Liver (tissue), 9 donors: Measurements from ENCODE around the gene RLBP1. TPM values are rescaled to one million over a fixed set of nuclear protein-coding genes. Genes with fewer than 3 reads are reported as not detected.

ENCODE experiments used
- DNase-seq: peaks from one replicate; pipeline ENCODE4 v3.0.0-alpha.2; 2017; ENCODE audit warnings: low spot score
- H3K27ac ChIP-seq, 2 donors: one replicate each; pipeline ENCODE4 v1.7.0; 2013; ENCODE audit warnings: inconsistent platforms in 2 of 2, low read length in 2 of 2, control low read depth in 1 of 2, low read depth in 1 of 2, mild to moderate bottlenecking in 1 of 2
- H3K27me3 ChIP-seq, 4 donors: one replicate each; pipeline versions ENCODE4 v1.6.1 to v1.7.0; 2013; ENCODE audit warnings: low read length in 3 of 4, inconsistent platforms in 1 of 4, mild to moderate bottlenecking in 1 of 4, moderate library complexity in 1 of 4; ENCODE audit not compliant: control insufficient read depth in 4 of 4, insufficient read depth in 4 of 4
- H3K36me3 ChIP-seq, 4 donors: one replicate each; pipeline versions ENCODE4 v1.6.1 to v1.7.0; 2013; ENCODE audit warnings: low read length in 3 of 4, mild to moderate bottlenecking in 3 of 4, low read depth in 1 of 4, moderate library complexity in 1 of 4; ENCODE audit not compliant: control insufficient read depth in 4 of 4, insufficient read depth in 3 of 4
- H3K4me1 ChIP-seq, 4 donors: one replicate each; pipeline versions ENCODE4 v1.6.1 to v1.7.0; 2013; ENCODE audit warnings: low read length in 3 of 4, mild to moderate bottlenecking in 3 of 4, moderate library complexity in 1 of 4; ENCODE audit not compliant: control insufficient read depth in 4 of 4, insufficient read depth in 4 of 4
- H3K4me3 ChIP-seq, 3 donors: one replicate each; pipeline versions ENCODE4 v1.6.1 to v1.7.0; 2013; ENCODE audit warnings: low read length in 3 of 3, control low read depth in 1 of 3, low read depth in 1 of 3, mild to moderate bottlenecking in 1 of 3
- H3K9ac ChIP-seq, 2 donors: one replicate each; pipeline ENCODE4 v1.7.0; 2013; ENCODE audit warnings: low read length in 2 of 2, mild to moderate bottlenecking in 2 of 2, moderate library complexity in 2 of 2, control low read depth in 1 of 2, low read depth in 1 of 2
- H3K9me3 ChIP-seq, 4 donors: one replicate each; pipeline versions ENCODE4 v1.6.1 to v1.7.0; 2013; ENCODE audit warnings: low read length in 3 of 4; ENCODE audit not compliant: control insufficient read depth in 4 of 4
- ATF3 ChIP-seq: IDR thresholded peaks from 2 replicates; pipeline ENCODE4 v1.6.1; 2016; ENCODE audit warnings: antibody characterized with exemption
- CTCF ChIP-seq: fragments of 150-350 bp; IDR thresholded peaks from 2 replicates; pipeline ENCODE4 v1.5.1; 2017; ENCODE audit warnings: improper control_type of control experiment, low read depth, low read length; ENCODE audit not compliant: missing input control
- EGR1 ChIP-seq, 2 donors: IDR thresholded peaks; 2 replicates each; pipeline ENCODE4 v1.6.1; 2016 to 2018; ENCODE audit warnings: antibody characterized with exemption in 2 of 2, low read depth in 2 of 2
- FOXA1 ChIP-seq: IDR thresholded peaks from 2 replicates; pipeline ENCODE4 v1.6.1; 2016; ENCODE audit warnings: antibody characterized with exemption
- FOXA2 ChIP-seq: IDR thresholded peaks from 2 replicates; pipeline ENCODE4 v1.6.1; 2016; ENCODE audit warnings: antibody characterized with exemption
- GABPA ChIP-seq, 2 donors: IDR thresholded peaks in 1 of 2; conservative IDR thresholded peaks in 1 of 2; 2 replicates each; pipeline ENCODE4 v1.6.1; 2016; ENCODE audit warnings: antibody characterized with exemption in 2 of 2, mild to moderate bottlenecking in 1 of 2, moderate library complexity in 1 of 2
- HNF4A ChIP-seq, 2 donors: conservative IDR thresholded peaks; 2 replicates each; pipeline ENCODE4 v1.6.1; 2016; ENCODE audit warnings: antibody characterized with exemption in 2 of 2, mild to moderate bottlenecking in 2 of 2
- HNF4G ChIP-seq: IDR thresholded peaks from 2 replicates; pipeline ENCODE4 v1.6.1; 2016; ENCODE audit warnings: antibody characterized with exemption
- JUND ChIP-seq, 2 donors: IDR thresholded peaks; 2 replicates each; pipeline ENCODE4 v1.6.1; 2016; ENCODE audit warnings: antibody characterized with exemption in 2 of 2
- MAX ChIP-seq: IDR thresholded peaks from 2 replicates; pipeline ENCODE4 v1.6.1; 2016; ENCODE audit warnings: antibody characterized with exemption
- NR2F2 ChIP-seq: IDR thresholded peaks from 2 replicates; pipeline ENCODE4 v1.6.1; 2016; ENCODE audit warnings: antibody characterized with exemption
- RAD21 ChIP-seq, 2 donors: IDR thresholded peaks; 2 replicates each; pipeline ENCODE4 v1.6.1; 2016; ENCODE audit warnings: antibody characterized with exemption in 2 of 2, mild to moderate bottlenecking in 2 of 2
- REST ChIP-seq: IDR thresholded peaks from 2 replicates; pipeline ENCODE4 v1.6.1; 2016; ENCODE audit warnings: antibody characterized with exemption, mild to moderate bottlenecking
- RXRA ChIP-seq, 2 donors: IDR thresholded peaks; 2 replicates each; pipeline ENCODE4 v1.6.1; 2017 to 2018; ENCODE audit warnings: antibody characterized with exemption in 2 of 2, mild to moderate bottlenecking in 1 of 2
- SP1 ChIP-seq: IDR thresholded peaks from 2 replicates; pipeline ENCODE4 v1.6.1; 2018; ENCODE audit warnings: antibody characterized with exemption, mild to moderate bottlenecking
- TAF1 ChIP-seq: conservative IDR thresholded peaks from 2 replicates; pipeline ENCODE4 v1.6.1; 2016; ENCODE audit warnings: antibody characterized with exemption, mild to moderate bottlenecking
- YY1 ChIP-seq: IDR thresholded peaks from 2 replicates; pipeline ENCODE4 v1.6.1; 2016; ENCODE audit warnings: antibody characterized with exemption, mild to moderate bottlenecking
- ZBTB33 ChIP-seq: IDR thresholded peaks from 2 replicates; pipeline ENCODE4 v1.6.1; 2016; ENCODE audit warnings: antibody characterized with exemption
- WGBS: extraction: QIAGEN DNeasy Blood & Tissue Kit; methylation state at CpG from one replicate; pipeline ENCODE4 v1.1.7; 2013; 5-methylcytosine and 5-hydroxymethylcytosine counted together
- polyA plus RNA-seq, 2 donors: library from polyadenylated mRNA; stranded (reverse) in 1 of 2; unstranded in 1 of 2; fragments of 200-250 nt in 1 of 2; fragments of >200 nt in 1 of 2; fragmentation: Nextera tagmentation in 1 of 2; extraction: Ambion mirVana in 1 of 2; gene quantifications; one replicate each; pipeline versions ENCODE4 v1.2.1 to v1.2.3, GENCODE V29; 2013 to 2015
- total RNA-seq, 2 donors: library from RNA; depleted of rRNA; stranded (reverse); fragments of >200 nt; gene quantifications; one replicate each; pipeline ENCODE4 v1.2.3, GENCODE V29; 2014
- donor health status: healthy.
- donor health status: healthy.
- donor health status: healthy.
- donor health status: healthy.
- donor health status: healthy.

The RLBP1 gene
- total and polyA plus RNA-seq, 4 donors, result 0.17 TPM; not detected in 3

- no peaks in the 10 kb centered on the region for H3K4me1 ChIP-seq
- no peaks in the 10 kb centered on the region for H3K36me3 ChIP-seq
- H3K27me3 ChIP-seq, result no peaks in the 10 kb centered on the region
- no peaks in the 10 kb centered on the region for H3K9me3 ChIP-seq
- 84% methylated on average over 6 of the region's 6 CpGs for WGBS
- no peak overlapping the region for H3K27ac ChIP-seq
- no peak overlapping the region for H3K9ac ChIP-seq
- TF ChIP-seq HNF4A (conservative IDR thresholded peaks at IDR 0.05), result no peak
- no peak for TF ChIP-seq CTCF
- no peak for TF ChIP-seq TAF1
- no peak for TF ChIP-seq MAX
- no peak for TF ChIP-seq GABPA (IDR thresholded peaks at IDR 0.05 in 1 of 2, conservative IDR thresholded peaks at IDR 0.05 in 1 of 2)
- no peak for TF ChIP-seq HNF4G
- no peak for TF ChIP-seq YY1
- no peak for TF ChIP-seq FOXA2
- no peak for TF ChIP-seq SP1
- no peak for TF ChIP-seq RAD21 (IDR thresholded peaks at IDR 0.05)
- no peak for TF ChIP-seq JUND (IDR thresholded peaks at IDR 0.05)
- no peak for TF ChIP-seq ZBTB33
- no peak for TF ChIP-seq FOXA1
- TF ChIP-seq NR2F2, result no peak
- no peak for DNase-seq
- H3K4me3 ChIP-seq, result no peak overlapping the region
Observed at GRCh38 chr15:89217686-89218376, 3.5 kb downstream of the RLBP1 start.

GRCh38 chr15:89217031-89217430 is 4.3 kb downstream of the RLBP1 start:
- 95% methylated on average over 20 of the region's 20 CpGs for WGBS
- H3K9me3 ChIP-seq, result no peaks in the 10 kb centered on the region

More at GRCh38 chr15:89217031-89217430, 4.3 kb downstream of the RLBP1 start:
- Histone ChIP-seq H3K9ac (no peak overlapping the region), H3K27me3 (no peaks in the 10 kb centered on the region), H3K4me1 (no peaks in the 10 kb centered on the region), H3K4me3 (no peak overlapping the region), H3K36me3 (no peaks in the 10 kb centered on the region), H3K27ac (no peak overlapping the region)
- no peak for DNase-seq
- TF ChIP-seq GABPA (IDR thresholded peaks at IDR 0.05 in 1 of 2, conservative IDR thresholded peaks at IDR 0.05 in 1 of 2) (no peak), TAF1 (no peak), FOXA2 (no peak), JUND (IDR thresholded peaks at IDR 0.05) (no peak), RXRA (IDR thresholded peaks at IDR 0.05) (no peak), EGR1 (IDR thresholded peaks at IDR 0.05; ENCODE audit: low read depth in 2 of 2) (no peak), ATF3 (no peak), REST (no peak), CTCF (no peak), NR2F2 (no peak), HNF4G (no peak), MAX (no peak), FOXA1 (no peak), YY1 (no peak), HNF4A (conservative IDR thresholded peaks at IDR 0.05) (no peak), RAD21 (IDR thresholded peaks at IDR 0.05) (no peak), SP1 (no peak), ZBTB33 (no peak)
